ENCODE measurements around the gene CTNNA3. TPM values are rescaled to one million over a fixed set of nuclear protein-coding genes. Genes with fewer than 3 reads are reported as not detected.

CTNNA3 gene
- total RNA-seq, 2 donors from 2014 or later: 3.2 to 7.2 TPM

DNA sequence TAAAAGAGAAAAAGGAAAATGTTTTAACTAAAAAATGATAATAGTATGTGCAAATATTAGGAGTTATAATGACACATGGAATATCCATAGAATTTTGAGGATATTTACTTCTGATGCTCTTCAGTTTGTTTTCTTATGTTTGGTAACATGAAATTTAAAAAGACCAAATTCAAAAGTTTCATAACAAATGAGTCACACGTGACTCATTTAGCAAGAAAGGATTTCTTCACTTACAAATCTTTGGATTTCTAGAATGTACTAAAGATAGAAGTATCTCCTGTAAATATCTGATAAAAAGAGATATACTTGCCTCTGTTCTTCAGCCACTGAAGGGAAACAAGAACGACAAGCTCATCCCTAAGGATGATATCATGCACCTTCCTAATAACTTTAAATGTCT lies 1544.6 kb downstream of the CTNNA3 start:
- Mint-ChIP-seq H3K27me3 (ENCODE audit: insufficient read depth) (no peaks in the 10 kb centered on the region), H3K27ac (no peak overlapping the region), H3K4me1 (peaks cover 3% of the 10 kb centered on the region), H3K36me3 (ENCODE audit: low read depth) (peaks cover 3% of the 10 kb centered on the region), H3K4me3 (no peak overlapping the region), H3K9me3 (peaks cover 5% of the 10 kb centered on the region)
- H3K9ac ChIP-seq (ENCODE audit: extremely low read depth, low read length, poor library complexity, severe bottlenecking): no peak overlapping the region
- no peaks in the 10 kb centered on the region for H3K27me3 ChIP-seq (ENCODE audit: control insufficient read depth, insufficient read depth, low read length, poor library complexity, severe bottlenecking)
- no peak for DNase-seq
- H3K4me1 ChIP-seq (ENCODE audit: control insufficient read depth, insufficient read depth, low read length): no peaks in the 10 kb centered on the region
- H3K36me3 ChIP-seq (ENCODE audit: control insufficient read depth, insufficient read depth, low read length): no peaks in the 10 kb centered on the region
- WGBS, 2 experiments (ENCODE audit: insufficient coverage in 1 of 2, insufficient read length in 1 of 2): 64% methylated on average over 1 of the region's 2 CpGs; no CpG with 5 or more reads in 1 of the 2 experiments
- H3K27ac ChIP-seq (ENCODE audit: low read depth, low read length): no peak overlapping the region
- no peak overlapping the region for H3K4me3 ChIP-seq (ENCODE audit: low read length)
- H3K9me3 ChIP-seq (ENCODE audit: control insufficient read depth, low read length): peaks cover 11% of the 10 kb centered on the region
- TF ChIP-seq, protein P1, sequence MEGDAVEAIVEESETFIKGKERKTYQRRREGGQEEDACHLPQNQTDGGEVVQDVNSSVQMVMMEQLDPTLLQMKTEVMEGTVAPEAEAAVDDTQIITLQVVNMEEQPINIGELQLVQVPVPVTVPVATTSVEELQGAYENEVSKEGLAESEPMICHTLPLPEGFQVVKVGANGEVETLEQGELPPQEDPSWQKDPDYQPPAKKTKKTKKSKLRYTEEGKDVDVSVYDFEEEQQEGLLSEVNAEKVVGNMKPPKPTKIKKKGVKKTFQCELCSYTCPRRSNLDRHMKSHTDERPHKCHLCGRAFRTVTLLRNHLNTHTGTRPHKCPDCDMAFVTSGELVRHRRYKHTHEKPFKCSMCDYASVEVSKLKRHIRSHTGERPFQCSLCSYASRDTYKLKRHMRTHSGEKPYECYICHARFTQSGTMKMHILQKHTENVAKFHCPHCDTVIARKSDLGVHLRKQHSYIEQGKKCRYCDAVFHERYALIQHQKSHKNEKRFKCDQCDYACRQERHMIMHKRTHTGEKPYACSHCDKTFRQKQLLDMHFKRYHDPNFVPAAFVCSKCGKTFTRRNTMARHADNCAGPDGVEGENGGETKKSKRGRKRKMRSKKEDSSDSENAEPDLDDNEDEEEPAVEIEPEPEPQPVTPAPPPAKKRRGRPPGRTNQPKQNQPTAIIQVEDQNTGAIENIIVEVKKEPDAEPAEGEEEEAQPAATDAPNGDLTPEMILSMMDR (conservative IDR thresholded peaks at IDR 0.05): no peak

DNA sequence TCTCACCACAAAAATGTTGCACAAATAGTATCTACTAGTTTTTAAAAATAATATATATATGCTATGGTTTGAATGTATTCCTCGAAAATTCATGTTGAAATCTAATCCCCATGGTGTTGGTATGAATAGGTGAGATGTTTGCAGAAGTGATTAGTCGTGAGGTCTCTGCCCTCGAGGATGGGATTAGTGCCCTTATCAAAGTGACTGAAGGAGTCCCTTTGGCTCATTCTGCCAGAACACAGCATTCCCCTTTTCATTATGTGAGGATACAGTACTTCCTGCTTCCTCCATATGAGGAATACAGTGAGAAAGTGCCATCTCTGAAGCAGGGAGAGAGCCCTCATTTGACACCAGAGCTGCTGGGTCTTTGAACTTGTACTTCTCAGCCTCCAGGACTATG lies 1547.7 kb downstream of the CTNNA3 start:
- Histone ChIP-seq H3K27me3 (ENCODE audit: control insufficient read depth, insufficient read depth, low read length, poor library complexity, severe bottlenecking) (no peaks in the 10 kb centered on the region), H3K4me1 (ENCODE audit: control insufficient read depth, insufficient read depth, low read length) (no peaks in the 10 kb centered on the region), H3K9ac (ENCODE audit: extremely low read depth, low read length, poor library complexity, severe bottlenecking) (no peak overlapping the region), H3K9me3 (ENCODE audit: control insufficient read depth, low read length) (peaks cover 11% of the 10 kb centered on the region), H3K4me3 (ENCODE audit: low read length) (no peak overlapping the region), H3K36me3 (ENCODE audit: control insufficient read depth, insufficient read depth, low read length) (no peaks in the 10 kb centered on the region), H3K27ac (ENCODE audit: low read depth, low read length) (no peak overlapping the region)
- H3K9me3 Mint-ChIP-seq: peaks cover 5% of the 10 kb centered on the region
- 48 to 100% methylated on average over 1 to 3 of the region's 3 CpGs for WGBS, 2 experiments (ENCODE audit: insufficient coverage in 1 of 2, insufficient read length in 1 of 2)
- DNase-seq: peak; percentile 54
- H3K4me3 Mint-ChIP-seq: no peak overlapping the region
- H3K27ac Mint-ChIP-seq: no peak overlapping the region
- peaks cover 3% of the 10 kb centered on the region for H3K36me3 Mint-ChIP-seq (ENCODE audit: low read depth)
- H3K4me1 Mint-ChIP-seq: peaks cover 3% of the 10 kb centered on the region
- H3K27me3 Mint-ChIP-seq (ENCODE audit: insufficient read depth): no peaks in the 10 kb centered on the region
- TF ChIP-seq, protein P1 (conservative IDR thresholded peaks at IDR 0.05): no peak

DNA sequence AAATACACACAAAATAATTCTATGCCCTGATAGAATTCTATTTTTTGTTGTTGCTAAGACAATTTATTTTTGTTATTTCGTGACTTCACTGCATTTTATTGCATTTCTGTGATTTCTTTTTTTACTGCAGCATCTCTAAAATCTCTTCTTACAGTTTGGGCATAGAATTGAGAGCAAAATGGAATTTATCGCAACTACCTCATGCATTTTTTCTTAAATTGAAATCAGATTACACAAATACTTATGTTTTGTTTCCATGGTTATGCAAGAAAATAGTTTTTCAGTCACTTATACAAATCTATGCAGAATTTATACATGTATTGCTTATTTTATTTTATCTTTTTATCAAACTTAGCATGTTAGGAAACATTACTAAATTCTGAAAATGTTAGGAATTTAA lies 1552.0 kb downstream of the CTNNA3 start:
- no peaks in the 10 kb centered on the region for H3K9me3 ChIP-seq (ENCODE audit: control insufficient read depth, low read length)
- TF ChIP-seq, protein P1 (conservative IDR thresholded peaks at IDR 0.05): no peak
- H3K4me3 ChIP-seq (ENCODE audit: low read length): no peak overlapping the region
- Mint-ChIP-seq H3K9me3 (no peaks in the 10 kb centered on the region), H3K27ac (no peak overlapping the region), H3K4me1 (no peaks in the 10 kb centered on the region), H3K4me3 (no peak overlapping the region), H3K36me3 (ENCODE audit: low read depth) (no peaks in the 10 kb centered on the region), H3K27me3 (ENCODE audit: insufficient read depth) (no peaks in the 10 kb centered on the region)
- no peak overlapping the region for H3K27ac ChIP-seq (ENCODE audit: low read depth, low read length)
- no peaks in the 10 kb centered on the region for H3K36me3 ChIP-seq (ENCODE audit: control insufficient read depth, insufficient read depth, low read length)
- DNase-seq: no peak
- 91% methylated on average over 2 of the region's 2 CpGs; no CpG with 5 or more reads in 1 of the 2 experiments for WGBS, 2 experiments (ENCODE audit: insufficient coverage in 1 of 2, insufficient read length in 1 of 2)
- no peaks in the 10 kb centered on the region for H3K27me3 ChIP-seq (ENCODE audit: control insufficient read depth, insufficient read depth, low read length, poor library complexity, severe bottlenecking)
- no peak overlapping the region for H3K9ac ChIP-seq (ENCODE audit: extremely low read depth, low read length, poor library complexity, severe bottlenecking)
- no peaks in the 10 kb centered on the region for H3K4me1 ChIP-seq (ENCODE audit: control insufficient read depth, insufficient read depth, low read length)
